GOT3 (cell line): ENCODE measurements around the gene WNT5B.
A peak's percentile ranks its signal among the peaks of the same experiment; 100 is the strongest.

Experiments used
- DNase-seq: peaks from one replicate; lab custom pipeline; 2025; ENCODE audit warnings: mixed read lengths; lab: John Stamatoyannopoulos, UW

WNT5B gene

GRCh38 chr12:1651946-1652345, 22.9 kb downstream of the WNT5B start:
- DNase-seq = no peak

- no peak for DNase-seq
Observed at GRCh38 chr12:1655225-1655788, 26.3 kb downstream of the WNT5B start.

- DNase-seq = no peak
Observed at GRCh38 chr12:1656902-1657301, 27.9 kb downstream of the WNT5B start.

- DNase-seq = no peak
Observed at GRCh38 chr12:1657688-1658087, 28.7 kb downstream of the WNT5B start.

- no peak for DNase-seq
Observed at GRCh38 chr12:1660304-1661187, 31.5 kb downstream of the WNT5B start.

- peak; percentile 77 for DNase-seq
Observed at GRCh38 chr12:1661553-1662335, 32.7 kb downstream of the WNT5B start.

- no peak for DNase-seq
Observed at GRCh38 chr12:1662761-1663439, 33.9 kb downstream of the WNT5B start.

- no peak for DNase-seq
Observed at GRCh38 chr12:1663440-1664132, 34.6 kb downstream of the WNT5B start.

- DNase-seq = no peak
Observed at GRCh38 chr12:1665366-1665765, 36.3 kb downstream of the WNT5B start.

- DNase-seq = no peak
Observed at GRCh38 chr12:1666215-1666614, 37.2 kb downstream of the WNT5B start.

GRCh38 chr12:1666685-1667162, 37.7 kb downstream of the WNT5B start:
- no peak for DNase-seq

GRCh38 chr12:1668833-1669543, 40.0 kb downstream of the WNT5B start:
- no peak for DNase-seq

GRCh38 chr12:1670358-1671268, 41.6 kb downstream of the WNT5B start:
- no peak for DNase-seq

GRCh38 chr12:1676043-1676442, 47.0 kb downstream of the WNT5B start:
- no peak for DNase-seq

- DNase-seq = no peak
Observed at GRCh38 chr12:1680804-1681492, 51.9 kb downstream of the WNT5B start.

- no peak for DNase-seq
Observed at GRCh38 chr12:1681493-1681807, 52.4 kb downstream of the WNT5B start.

- DNase-seq = no peak
Observed at GRCh38 chr12:1688086-1688710, 59.2 kb downstream of the WNT5B start.

- peak; percentile 93 for DNase-seq
Observed at GRCh38 chr12:1690578-1691122, 61.6 kb downstream of the WNT5B start, which contains the start of gene ADIPOR2. TSS of gene ADIPOR2 (plus strand) at chr12:1691070. CDS start at chr12:1754344, 63,274 bp downstream.
